ENCODE results near the gene UBC.

Gene UBC

GRCh38 chr12:124904306-124905098, 9.9 kb downstream of the UBC start (continued):
- TF ChIP-seq ZNF423 (tag by site-specific recombination; IDR thresholded peaks at IDR 0.05) (no peak), ZSCAN30 (tag by site-specific recombination; IDR thresholded peaks at IDR 0.05) (no peak), ZNF311 (tag by site-specific recombination; IDR thresholded peaks at IDR 0.05; ENCODE audit: borderline replicate concordance) (no peak), ZNF394 (tag by site-specific recombination; IDR thresholded peaks at IDR 0.05; ENCODE audit: borderline replicate concordance) (0 out of 2 replicates have a peak, but pooled peaks have one; percentile 34), ZBTB44 (tag by site-specific recombination; IDR thresholded peaks at IDR 0.05) (no peak), TCF7L2 (IDR thresholded peaks at IDR 0.05; ENCODE audit: borderline replicate concordance, low read depth, low read length) (no peak), ZNF223 (tag by site-specific recombination; IDR thresholded peaks at IDR 0.05) (no peak), ZNF558 (tag by site-specific recombination; IDR thresholded peaks at IDR 0.05) (no peak; the same call in 1 of the 2 replicates), ZNF585B (tag by site-specific recombination; IDR thresholded peaks at IDR 0.05) (no peak), ZNF843 (tag by site-specific recombination; IDR thresholded peaks at IDR 0.05) (no peak), ZNF398 (tag by site-specific recombination; IDR thresholded peaks at IDR 0.05) (no peak), WT1 (tag by site-specific recombination; IDR thresholded peaks at IDR 0.05) (peak; percentile 92), ZNF658 (tag by site-specific recombination; IDR thresholded peaks at IDR 0.05) (no peak), ZNF24 (tag by site-specific recombination; IDR thresholded peaks at IDR 0.05) (0 out of 2 replicates have a peak, but pooled peaks have one; percentile 19), ZBTB8A (tag by site-specific recombination; IDR thresholded peaks at IDR 0.05) (0 out of 2 replicates have a peak, but pooled peaks have one; percentile 11), ZNF23 (tag by site-specific recombination; IDR thresholded peaks at IDR 0.05; ENCODE audit: borderline replicate concordance) (no peak), GLI2 (tag by site-specific recombination; IDR thresholded peaks at IDR 0.05; ENCODE audit: borderline replicate concordance, low read depth) (no peak), TRIM28 (IDR thresholded peaks at IDR 0.05; ENCODE audit: borderline replicate concordance, low read length) (no peak)
- TF ChIP-seq, protein P1, sequence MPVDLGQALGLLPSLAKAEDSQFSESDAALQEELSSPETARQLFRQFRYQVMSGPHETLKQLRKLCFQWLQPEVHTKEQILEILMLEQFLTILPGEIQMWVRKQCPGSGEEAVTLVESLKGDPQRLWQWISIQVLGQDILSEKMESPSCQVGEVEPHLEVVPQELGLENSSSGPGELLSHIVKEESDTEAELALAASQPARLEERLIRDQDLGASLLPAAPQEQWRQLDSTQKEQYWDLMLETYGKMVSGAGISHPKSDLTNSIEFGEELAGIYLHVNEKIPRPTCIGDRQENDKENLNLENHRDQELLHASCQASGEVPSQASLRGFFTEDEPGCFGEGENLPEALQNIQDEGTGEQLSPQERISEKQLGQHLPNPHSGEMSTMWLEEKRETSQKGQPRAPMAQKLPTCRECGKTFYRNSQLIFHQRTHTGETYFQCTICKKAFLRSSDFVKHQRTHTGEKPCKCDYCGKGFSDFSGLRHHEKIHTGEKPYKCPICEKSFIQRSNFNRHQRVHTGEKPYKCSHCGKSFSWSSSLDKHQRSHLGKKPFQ (tag by site-specific recombination; IDR thresholded peaks at IDR 0.05): no peak
- TF ChIP-seq, protein P2, sequence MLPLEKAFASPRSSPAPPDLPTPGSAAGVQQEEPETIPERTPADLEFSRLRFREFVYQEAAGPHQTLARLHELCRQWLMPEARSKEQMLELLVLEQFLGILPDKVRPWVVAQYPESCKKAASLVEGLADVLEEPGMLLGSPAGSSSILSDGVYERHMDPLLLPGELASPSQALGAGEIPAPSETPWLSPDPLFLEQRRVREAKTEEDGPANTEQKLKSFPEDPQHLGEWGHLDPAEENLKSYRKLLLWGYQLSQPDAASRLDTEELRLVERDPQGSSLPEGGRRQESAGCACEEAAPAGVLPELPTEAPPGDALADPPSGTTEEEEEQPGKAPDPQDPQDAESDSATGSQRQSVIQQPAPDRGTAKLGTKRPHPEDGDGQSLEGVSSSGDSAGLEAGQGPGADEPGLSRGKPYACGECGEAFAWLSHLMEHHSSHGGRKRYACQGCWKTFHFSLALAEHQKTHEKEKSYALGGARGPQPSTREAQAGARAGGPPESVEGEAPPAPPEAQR (tag by site-specific recombination; IDR thresholded peaks at IDR 0.05): no peak
- TF ChIP-seq, protein P3, sequence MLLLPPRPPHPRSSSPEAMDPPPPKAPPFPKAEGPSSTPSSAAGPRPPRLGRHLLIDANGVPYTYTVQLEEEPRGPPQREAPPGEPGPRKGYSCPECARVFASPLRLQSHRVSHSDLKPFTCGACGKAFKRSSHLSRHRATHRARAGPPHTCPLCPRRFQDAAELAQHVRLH (tag by site-specific recombination; IDR thresholded peaks at IDR 0.05): no peak
- TF ChIP-seq, protein P4, sequence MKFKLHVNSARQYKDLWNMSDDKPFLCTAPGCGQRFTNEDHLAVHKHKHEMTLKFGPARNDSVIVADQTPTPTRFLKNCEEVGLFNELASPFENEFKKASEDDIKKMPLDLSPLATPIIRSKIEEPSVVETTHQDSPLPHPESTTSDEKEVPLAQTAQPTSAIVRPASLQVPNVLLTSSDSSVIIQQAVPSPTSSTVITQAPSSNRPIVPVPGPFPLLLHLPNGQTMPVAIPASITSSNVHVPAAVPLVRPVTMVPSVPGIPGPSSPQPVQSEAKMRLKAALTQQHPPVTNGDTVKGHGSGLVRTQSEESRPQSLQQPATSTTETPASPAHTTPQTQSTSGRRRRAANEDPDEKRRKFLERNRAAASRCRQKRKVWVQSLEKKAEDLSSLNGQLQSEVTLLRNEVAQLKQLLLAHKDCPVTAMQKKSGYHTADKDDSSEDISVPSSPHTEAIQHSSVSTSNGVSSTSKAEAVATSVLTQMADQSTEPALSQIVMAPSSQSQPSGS (tag by site-specific recombination; IDR thresholded peaks at IDR 0.05; ENCODE audit: low read depth): peak; percentile 76
- TF ChIP-seq, protein P5, sequence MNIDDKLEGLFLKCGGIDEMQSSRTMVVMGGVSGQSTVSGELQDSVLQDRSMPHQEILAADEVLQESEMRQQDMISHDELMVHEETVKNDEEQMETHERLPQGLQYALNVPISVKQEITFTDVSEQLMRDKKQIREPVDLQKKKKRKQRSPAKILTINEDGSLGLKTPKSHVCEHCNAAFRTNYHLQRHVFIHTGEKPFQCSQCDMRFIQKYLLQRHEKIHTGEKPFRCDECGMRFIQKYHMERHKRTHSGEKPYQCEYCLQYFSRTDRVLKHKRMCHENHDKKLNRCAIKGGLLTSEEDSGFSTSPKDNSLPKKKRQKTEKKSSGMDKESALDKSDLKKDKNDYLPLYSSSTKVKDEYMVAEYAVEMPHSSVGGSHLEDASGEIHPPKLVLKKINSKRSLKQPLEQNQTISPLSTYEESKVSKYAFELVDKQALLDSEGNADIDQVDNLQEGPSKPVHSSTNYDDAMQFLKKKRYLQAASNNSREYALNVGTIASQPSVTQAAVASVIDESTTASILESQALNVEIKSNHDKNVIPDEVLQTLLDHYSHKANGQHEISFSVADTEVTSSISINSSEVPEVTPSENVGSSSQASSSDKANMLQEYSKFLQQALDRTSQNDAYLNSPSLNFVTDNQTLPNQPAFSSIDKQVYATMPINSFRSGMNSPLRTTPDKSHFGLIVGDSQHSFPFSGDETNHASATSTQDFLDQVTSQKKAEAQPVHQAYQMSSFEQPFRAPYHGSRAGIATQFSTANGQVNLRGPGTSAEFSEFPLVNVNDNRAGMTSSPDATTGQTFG (tag by site-specific recombination; IDR thresholded peaks at IDR 0.05; ENCODE audit: borderline replicate concordance): no peak
- TF ChIP-seq, protein P6, sequence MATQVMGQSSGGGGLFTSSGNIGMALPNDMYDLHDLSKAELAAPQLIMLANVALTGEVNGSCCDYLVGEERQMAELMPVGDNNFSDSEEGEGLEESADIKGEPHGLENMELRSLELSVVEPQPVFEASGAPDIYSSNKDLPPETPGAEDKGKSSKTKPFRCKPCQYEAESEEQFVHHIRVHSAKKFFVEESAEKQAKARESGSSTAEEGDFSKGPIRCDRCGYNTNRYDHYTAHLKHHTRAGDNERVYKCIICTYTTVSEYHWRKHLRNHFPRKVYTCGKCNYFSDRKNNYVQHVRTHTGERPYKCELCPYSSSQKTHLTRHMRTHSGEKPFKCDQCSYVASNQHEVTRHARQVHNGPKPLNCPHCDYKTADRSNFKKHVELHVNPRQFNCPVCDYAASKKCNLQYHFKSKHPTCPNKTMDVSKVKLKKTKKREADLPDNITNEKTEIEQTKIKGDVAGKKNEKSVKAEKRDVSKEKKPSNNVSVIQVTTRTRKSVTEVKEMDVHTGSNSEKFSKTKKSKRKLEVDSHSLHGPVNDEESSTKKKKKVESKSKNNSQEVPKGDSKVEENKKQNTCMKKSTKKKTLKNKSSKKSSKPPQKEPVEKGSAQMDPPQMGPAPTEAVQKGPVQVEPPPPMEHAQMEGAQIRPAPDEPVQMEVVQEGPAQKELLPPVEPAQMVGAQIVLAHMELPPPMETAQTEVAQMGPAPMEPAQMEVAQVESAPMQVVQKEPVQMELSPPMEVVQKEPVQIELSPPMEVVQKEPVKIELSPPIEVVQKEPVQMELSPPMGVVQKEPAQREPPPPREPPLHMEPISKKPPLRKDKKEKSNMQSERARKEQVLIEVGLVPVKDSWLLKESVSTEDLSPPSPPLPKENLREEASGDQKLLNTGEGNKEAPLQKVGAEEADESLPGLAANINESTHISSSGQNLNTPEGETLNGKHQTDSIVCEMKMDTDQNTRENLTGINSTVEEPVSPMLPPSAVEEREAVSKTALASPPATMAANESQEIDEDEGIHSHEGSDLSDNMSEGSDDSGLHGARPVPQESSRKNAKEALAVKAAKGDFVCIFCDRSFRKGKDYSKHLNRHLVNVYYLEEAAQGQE (tag by site-specific recombination; IDR thresholded peaks at IDR 0.05): no peak

Data from HEK293 (cell line).